Measurements from ENCODE around the gene VPS37C.

- TF ChIP-seq CTCF (IDR thresholded peaks at IDR 0.05; ENCODE audit: low read length) (no peak), EZH2 (optimal IDR thresholded peaks at IDR 0.05; ENCODE audit: low read depth, low read length) (no peak)
Observed at GRCh38 chr11:61194169-61194671, 33.0 kb upstream of the VPS37C start.
